Psoas muscle (tissue), 8 donors: ENCODE measurements around the gene XPA. TPM values are rescaled to one million over a fixed set of nuclear protein-coding genes. Genes with fewer than 3 reads are reported as not detected.
"Not testable (repeated sequence)": the region's sequence is repeated elsewhere in the genome, so short reads cannot be mapped to it uniquely, and the experiment has no call there.

Experiments
- ATAC-seq, 4 donors: fragments of 200-7000 bp; cut with Tn5 transposase; one replicate each; pipeline ENCODE4 v1.9.1; 2020; ENCODE audit warnings: moderate library complexity in 3 of 4, mild to moderate bottlenecking in 2 of 4
- DNase-seq, 2 donors: peaks; one replicate each; pipeline ENCODE4 v3.0.0-alpha.2; 2020
- H3K27ac ChIP-seq: fragments of 200-600 bp; one replicate; pipeline ENCODE4 v1.8.0; 2022
- H3K27me3 ChIP-seq, 3 donors: fragments of 200-600 bp in 1 of 3; one replicate each; pipeline versions ENCODE4 v1.6.1 to v1.8.0; 2013 to 2022; ENCODE audit warnings: low read length in 2 of 3, mild to moderate bottlenecking in 2 of 3, moderate library complexity in 1 of 3; ENCODE audit not compliant: insufficient read depth in 3 of 3
- H3K36me3 ChIP-seq, 2 donors: fragments of 200-600 bp in 1 of 2; one replicate each; pipeline versions ENCODE4 v1.6.1 to v1.8.0; 2013 to 2022; ENCODE audit warnings: low read depth in 1 of 2, mild to moderate bottlenecking in 1 of 2, moderate library complexity in 1 of 2; ENCODE audit not compliant: insufficient read depth in 1 of 2
- H3K4me1 ChIP-seq: fragments of 200-600 bp; one replicate; pipeline ENCODE4 v1.8.0; 2022
- H3K4me3 ChIP-seq: fragments of 200-600 bp; one replicate; pipeline ENCODE4 v1.8.0; 2022; ENCODE audit warnings: mild to moderate bottlenecking
- H3K9me3 ChIP-seq: fragments of 200-600 bp; one replicate; pipeline ENCODE4 v1.8.0; 2022
- WGBS, 3 donors: extraction: QIAGEN DNeasy Blood & Tissue Kit; methylation state at CpG; one replicate each; pipeline versions ENCODE4 v1.1.6 to v1.1.7; 2013; 5-methylcytosine and 5-hydroxymethylcytosine counted together
- intact Hi-C, 2 donors: fragments of 100-400 bp; cut with DNase I; formaldehyde crosslinking; loops; one replicate each; pipeline versions ENCODE4 v1.11.0 to v1.14.2; 2022
- polyA plus RNA-seq, 3 donors: library from polyadenylated mRNA; stranded (reverse); fragments of 200-250 nt; gene quantifications; one replicate each; pipeline ENCODE4 v1.2.3, GENCODE V29; 2013
- total RNA-seq, 4 donors: library from RNA; stranded (reverse); fragmentation: NEBNext Ultra II Directional in 2 of 4; extraction: Animal tissue kit (Norgen Biotek cat#: 25700) in 2 of 4; gene quantifications; one replicate each; pipeline versions ENCODE4 v1.2.1 to v1.2.4, GENCODE V29; 2021 to 2023
- TF ChIP-seq, protein P1 (sequence below): fragments of 200-600 bp; IDR thresholded peaks from one replicate; pipeline ENCODE4 v1.8.0; 2022; ENCODE audit warnings: antibody characterized with exemption
- donor health status: healthy with polysubstance abuse.
- donor health status: DM: no; HTN: no; CAD: no; lungs with moderate emphysema.
- donor health status: Bipolar disorder and iron deficiency.
- donor health status: healthy.
- donor health status: DM: yes; HTN: yes; CAD: no.
- donor health status: DM: no; HTN: no; CAD: no.
- donor health status: DM: no; HTN: no; CAD: no.
- donor health status: DM: yes; HTN: yes; CAD: no.

XPA gene
- total and polyA plus RNA-seq, 7 donors = 5.2 to 17.6 (median 10.5) TPM

DNA sequence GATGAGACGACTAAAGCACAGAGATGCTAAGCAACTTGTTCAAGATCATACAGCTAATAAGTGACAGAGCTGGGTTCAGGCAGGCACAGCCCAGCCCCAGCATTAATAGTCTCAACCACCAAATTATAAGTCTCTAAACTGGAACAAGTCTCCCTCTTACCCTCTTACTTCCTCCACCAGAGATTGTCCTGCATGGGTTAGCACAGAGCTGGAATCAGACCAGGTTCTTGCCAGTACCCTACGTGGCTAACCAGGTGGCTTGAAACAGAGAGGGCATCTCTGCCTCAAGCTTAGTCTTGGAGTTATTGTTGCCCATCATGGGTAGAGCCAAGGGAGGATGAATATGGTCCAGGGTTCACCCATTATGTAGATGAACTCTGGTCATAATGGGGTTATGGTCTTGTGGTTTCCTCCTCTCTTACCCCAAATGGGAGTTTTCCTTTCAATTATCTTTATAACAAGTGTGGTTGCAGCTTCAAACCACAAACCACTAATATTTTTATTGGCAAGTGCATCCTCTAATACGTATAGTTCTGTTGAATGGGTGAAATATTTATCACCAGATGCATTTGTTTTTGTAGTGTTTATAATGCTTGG is 8.3 kb upstream of the XPA start:
- TF ChIP-seq, protein P1, sequence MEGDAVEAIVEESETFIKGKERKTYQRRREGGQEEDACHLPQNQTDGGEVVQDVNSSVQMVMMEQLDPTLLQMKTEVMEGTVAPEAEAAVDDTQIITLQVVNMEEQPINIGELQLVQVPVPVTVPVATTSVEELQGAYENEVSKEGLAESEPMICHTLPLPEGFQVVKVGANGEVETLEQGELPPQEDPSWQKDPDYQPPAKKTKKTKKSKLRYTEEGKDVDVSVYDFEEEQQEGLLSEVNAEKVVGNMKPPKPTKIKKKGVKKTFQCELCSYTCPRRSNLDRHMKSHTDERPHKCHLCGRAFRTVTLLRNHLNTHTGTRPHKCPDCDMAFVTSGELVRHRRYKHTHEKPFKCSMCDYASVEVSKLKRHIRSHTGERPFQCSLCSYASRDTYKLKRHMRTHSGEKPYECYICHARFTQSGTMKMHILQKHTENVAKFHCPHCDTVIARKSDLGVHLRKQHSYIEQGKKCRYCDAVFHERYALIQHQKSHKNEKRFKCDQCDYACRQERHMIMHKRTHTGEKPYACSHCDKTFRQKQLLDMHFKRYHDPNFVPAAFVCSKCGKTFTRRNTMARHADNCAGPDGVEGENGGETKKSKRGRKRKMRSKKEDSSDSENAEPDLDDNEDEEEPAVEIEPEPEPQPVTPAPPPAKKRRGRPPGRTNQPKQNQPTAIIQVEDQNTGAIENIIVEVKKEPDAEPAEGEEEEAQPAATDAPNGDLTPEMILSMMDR = no peak
- 46 to 72% (median 49%) methylated on average over 3 of the region's 3 CpGs for WGBS, 3 donors
- Histone ChIP-seq H3K36me3 (no peaks in the 10 kb centered on the region), H3K27ac (no peak overlapping the region), H3K9me3 (no peaks in the 10 kb centered on the region), H3K27me3 (no peaks in the 10 kb centered on the region), H3K4me1 (no peaks in the 10 kb centered on the region), H3K4me3 (no peak overlapping the region)
- DNase-seq (no peak), ATAC-seq (no peak)
- intact Hi-C loops = no loop called here

DNA sequence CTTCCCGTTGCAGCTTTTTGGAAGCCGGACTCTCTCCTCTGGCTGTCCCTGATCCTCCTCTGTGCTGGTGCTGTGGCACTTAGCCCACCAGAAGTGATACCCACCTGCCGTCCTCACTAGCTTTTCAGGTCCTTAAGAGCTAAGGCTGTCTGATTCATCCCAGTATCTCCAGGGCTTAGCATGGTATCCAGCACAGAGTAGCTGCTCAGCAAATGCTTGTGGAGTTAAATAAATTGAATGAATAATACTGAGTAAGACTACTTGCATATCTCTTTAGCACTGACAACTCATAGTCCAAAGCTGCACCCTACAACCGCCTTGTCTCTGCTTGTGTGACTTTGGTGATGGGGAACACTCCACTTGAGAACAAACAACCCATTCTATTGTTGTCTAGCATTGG is 7.7 kb upstream of the XPA start:
- TF ChIP-seq, protein P1 = no peak
- DNase-seq (no peak), ATAC-seq (no peak)
- no peaks in the 10 kb centered on the region for H3K9me3 ChIP-seq
- intact Hi-C loops = no loop called here
- no peaks in the 10 kb centered on the region for H3K4me1 ChIP-seq
- H3K27ac ChIP-seq = no peak overlapping the region
- H3K4me3 ChIP-seq = no peak overlapping the region
- H3K36me3 ChIP-seq = no peaks in the 10 kb centered on the region
- 72 to 80% (median 73%) methylated on average over 4 of the region's 4 CpGs for WGBS, 3 donors
- no peaks in the 10 kb centered on the region for H3K27me3 ChIP-seq

DNA sequence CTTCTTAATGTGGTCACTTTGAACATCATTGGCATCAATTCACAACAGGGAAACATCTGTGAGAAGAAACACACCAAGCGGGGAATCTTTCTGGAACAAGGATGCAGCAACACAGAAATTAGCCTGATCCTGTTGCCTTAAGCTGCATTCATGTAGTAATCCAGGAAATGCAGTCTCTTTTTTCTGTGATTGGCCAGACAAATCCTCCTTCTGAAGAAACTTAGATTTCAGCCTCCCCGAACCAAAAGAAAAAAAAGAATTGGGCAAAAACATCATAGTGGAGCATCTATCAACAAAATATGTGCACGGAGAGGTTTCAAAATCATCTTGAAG is 7.2 kb upstream of the XPA start:
- ATAC-seq (no peak), DNase-seq (no peak)
- TF ChIP-seq, protein P1 = no peak
- 60 to 63% (median 61%) methylated on average over 3 of the region's 3 CpGs for WGBS, 3 donors
- Histone ChIP-seq H3K4me3 (no peak overlapping the region), H3K9me3 (no peaks in the 10 kb centered on the region), H3K4me1 (no peaks in the 10 kb centered on the region), H3K27me3 (no peaks in the 10 kb centered on the region), H3K36me3 (no peaks in the 10 kb centered on the region), H3K27ac (no peak overlapping the region)
- intact Hi-C loops = no loop called here

DNA sequence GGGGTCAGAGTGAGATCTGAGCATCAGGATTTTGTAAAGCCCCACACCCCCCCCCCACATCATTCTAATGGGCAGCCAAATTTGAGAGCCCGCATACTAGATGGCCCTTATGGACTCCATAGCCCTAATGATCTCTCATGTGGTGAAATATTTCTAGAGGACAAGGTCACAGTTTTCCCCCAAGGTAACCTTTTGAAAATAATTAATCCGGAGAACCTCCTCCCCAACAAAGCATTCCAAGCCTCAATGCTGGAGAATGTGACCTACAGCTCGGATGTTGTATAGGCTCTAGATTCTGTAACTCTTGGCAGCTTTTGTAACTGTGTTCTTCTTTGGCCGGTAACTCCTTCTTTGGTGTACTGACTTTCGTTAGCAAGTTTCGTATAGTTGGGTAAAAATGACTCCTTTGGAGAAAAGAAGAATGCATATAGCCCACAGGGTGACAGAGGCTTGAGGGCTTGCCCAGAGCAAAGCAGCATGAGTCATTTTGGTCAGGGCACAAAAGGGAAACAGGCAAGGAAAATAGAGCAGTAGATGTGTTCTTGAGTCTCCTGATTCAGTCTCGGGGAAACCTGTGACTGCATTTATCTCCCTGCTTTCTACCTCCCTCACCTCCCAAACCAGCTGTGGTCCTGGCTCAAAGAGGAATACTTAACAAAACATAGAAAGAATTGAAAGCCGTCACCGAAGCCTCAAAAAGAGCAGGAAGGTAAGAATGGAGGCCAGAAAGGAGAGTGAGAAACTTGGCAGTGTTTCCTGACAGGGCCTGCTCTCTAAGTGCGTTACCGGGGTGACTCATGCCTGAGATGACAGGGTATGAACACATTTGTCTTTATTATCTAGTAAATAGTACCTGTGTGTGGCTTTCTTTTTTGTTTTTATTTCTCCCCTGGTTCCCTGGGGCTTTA is 6.6 kb upstream of the XPA start:
- Histone ChIP-seq H3K27ac (no peak overlapping the region), H3K36me3 (no peaks in the 10 kb centered on the region), H3K27me3 (no peaks in the 10 kb centered on the region), H3K4me1 (no peaks in the 10 kb centered on the region), H3K4me3 (no peak overlapping the region), H3K9me3 (no peaks in the 10 kb centered on the region)
- intact Hi-C loops = no loop called here
- TF ChIP-seq, protein P1 = no peak
- WGBS, 3 donors = 71 to 83% (median 75%) methylated on average over 11 of the region's 11 CpGs
- ATAC-seq (no peak), DNase-seq (no peak)

DNA sequence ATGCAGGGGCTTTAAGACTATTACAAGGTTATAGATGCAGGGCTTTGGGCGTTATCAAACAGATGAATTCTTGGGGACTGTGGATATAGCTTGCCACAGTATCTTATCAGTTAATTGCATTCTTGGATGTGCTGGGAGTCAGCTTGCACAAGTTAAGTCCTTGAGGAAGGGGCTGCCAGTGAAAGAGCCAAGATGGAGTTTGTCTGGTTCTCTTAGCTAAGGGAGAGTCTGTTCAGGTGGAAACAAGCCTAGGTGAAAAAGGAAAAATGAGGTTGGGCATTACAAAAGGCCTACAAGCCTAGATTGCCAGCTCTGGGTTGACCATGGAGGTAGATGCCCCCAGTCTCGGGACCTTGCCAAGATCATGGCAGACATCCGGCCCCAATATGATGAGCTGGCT is 2.7 kb upstream of the XPA start:
- not testable (repeated sequence) for ATAC-seq, H3K27ac ChIP-seq, H3K9me3 ChIP-seq, H3K36me3 ChIP-seq, H3K4me3 ChIP-seq, H3K27me3 ChIP-seq, DNase-seq
- WGBS, 3 donors = 88 to 95% (median 93%) methylated on average over 3 of the region's 3 CpGs
- intact Hi-C loops = loop anchor here (5.0 to 10.0 kb wide), 2 partner anchors 235 to 282 kb away; partner anchors contain the start of gene ANP32B (in 1 of the 2)
- peaks cover 13% of the 10 kb centered on the region for H3K4me1 ChIP-seq

DNA sequence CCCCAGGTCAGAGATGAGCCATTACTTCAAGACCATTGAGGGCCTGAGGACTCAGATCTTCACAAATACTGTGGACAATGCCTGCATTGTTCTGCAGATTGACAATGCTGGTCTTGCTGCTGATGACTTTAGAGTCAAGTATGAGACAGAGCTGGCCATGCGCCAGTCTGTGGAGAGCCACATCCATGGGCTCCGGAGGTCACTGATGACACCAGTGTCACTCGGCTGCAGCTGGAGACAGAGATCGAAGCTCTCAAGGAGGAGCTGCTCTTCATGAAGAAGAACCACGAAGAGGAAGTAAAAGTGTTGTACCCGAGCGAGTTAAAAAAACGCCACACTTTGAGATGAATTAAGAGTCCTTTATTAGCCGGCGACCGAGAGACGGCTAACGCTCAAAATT is 2.1 kb upstream of the XPA start:
- H3K4me3 ChIP-seq, DNase-seq, H3K27me3 ChIP-seq, H3K9me3 ChIP-seq, ATAC-seq, H3K36me3 ChIP-seq, H3K27ac ChIP-seq: not testable (repeated sequence)
- WGBS, 3 donors = 79 to 86% (median 82%) methylated on average over 13 of the region's 13 CpGs
- intact Hi-C loops = loop anchor here (5.0 to 10.0 kb wide), 2 partner anchors 234 to 283 kb away; partner anchors contain the start of gene ANP32B (in 1 of the 2)
- H3K4me1 ChIP-seq = peaks cover 18% of the 10 kb centered on the region
